ENCODE results near the gene SLC7A7. TPM values are rescaled to one million over a fixed set of nuclear protein-coding genes. Genes with fewer than 3 reads are reported as not detected.

Gene SLC7A7
- total RNA-seq, 1 experiment from 2014 or later, result 8.7 TPM

DNA sequence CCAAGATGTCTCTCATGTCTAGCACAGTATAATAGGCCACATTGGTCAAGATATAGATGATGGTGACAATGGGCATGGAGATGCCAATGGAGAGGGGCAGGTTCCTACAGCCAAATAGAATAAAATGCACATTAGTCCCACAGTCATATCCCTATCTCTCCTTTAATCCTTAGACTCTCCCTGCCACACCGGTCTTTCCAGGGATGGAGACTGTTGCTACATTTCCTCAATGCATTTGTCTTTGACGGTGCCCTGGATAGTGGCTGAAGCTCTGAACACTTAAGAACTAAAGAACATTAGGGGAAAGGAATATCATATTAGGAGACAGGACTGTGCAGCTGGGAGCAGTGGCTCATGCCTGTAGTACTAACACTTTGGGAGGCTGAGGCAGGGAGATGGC lies 39.0 kb downstream of the SLC7A7 start:
- Mint-ChIP-seq H3K27me3 (ENCODE audit: unreplicated experiment) (no peaks in the 10 kb centered on the region), H3K4me1 (ENCODE audit: low read depth, unreplicated experiment) (peaks cover 4% of the 10 kb centered on the region), H3K4me3 (ENCODE audit: low read depth, unreplicated experiment) (no peak overlapping the region), H3K9me3 (ENCODE audit: low read depth, unreplicated experiment) (no peaks in the 10 kb centered on the region), H3K27ac (ENCODE audit: unreplicated experiment) (no peak overlapping the region), H3K36me3 (ENCODE audit: insufficient read depth, unreplicated experiment) (peaks cover 8% of the 10 kb centered on the region)
- no peak for DNase-seq
- CTCF ChIA-PET, result interaction anchor here (0.6 to 0.7 kb wide), 3 partner anchors 46 to 120 kb away, joined by 3 to 8 read pairs (median 3); no protein-coding TSS in a partner anchor
- no TSS peak for BruUV-seq (replicated peaks)
- no peak for TF ChIP-seq CTCF (IDR thresholded peaks at IDR 0.05; ENCODE audit: unreplicated experiment)
- intact Hi-C loops (cut with micrococcal nuclease; ENCODE audit: unreplicated experiment), result loop anchor here (2.0 kb wide), 1 partner anchor 47 kb away; no protein-coding TSS in a partner anchor

GRCh38 chr14:22774011-22774706 lies 41.1 kb downstream of the SLC7A7 start:
- Mint-ChIP-seq H3K36me3 (ENCODE audit: insufficient read depth, unreplicated experiment) (peaks cover 26% of the 10 kb centered on the region), H3K4me1 (ENCODE audit: low read depth, unreplicated experiment) (peaks cover 4% of the 10 kb centered on the region), H3K4me3 (ENCODE audit: low read depth, unreplicated experiment) (no peak overlapping the region), H3K9me3 (ENCODE audit: low read depth, unreplicated experiment) (no peaks in the 10 kb centered on the region), H3K27me3 (ENCODE audit: unreplicated experiment) (no peaks in the 10 kb centered on the region), H3K27ac (ENCODE audit: unreplicated experiment) (no peak overlapping the region)
- no peak for DNase-seq
- CTCF ChIA-PET, result interaction anchor here (0.9 to 1.5 kb wide), 2 partner anchors 77 to 203 kb away, joined by 3 read pairs; no protein-coding TSS in a partner anchor
- intact Hi-C loops (cut with micrococcal nuclease; ENCODE audit: unreplicated experiment), result no loop called here
- BruUV-seq (replicated peaks), result no TSS peak
- no peak for TF ChIP-seq CTCF (IDR thresholded peaks at IDR 0.05; ENCODE audit: unreplicated experiment)

GRCh38 chr14:22773162-22774010 lies 41.8 kb downstream of the SLC7A7 start:
- peaks cover 28% of the 10 kb centered on the region for H3K36me3 Mint-ChIP-seq (ENCODE audit: insufficient read depth, unreplicated experiment)
- TF ChIP-seq CTCF (IDR thresholded peaks at IDR 0.05; ENCODE audit: unreplicated experiment), result no peak
- intact Hi-C loops (cut with micrococcal nuclease; ENCODE audit: unreplicated experiment), result no loop called here
- no peak overlapping the region for H3K4me3 Mint-ChIP-seq (ENCODE audit: low read depth, unreplicated experiment)
- no peak for DNase-seq
- no TSS peak for BruUV-seq (replicated peaks)
- no peaks in the 10 kb centered on the region for H3K9me3 Mint-ChIP-seq (ENCODE audit: low read depth, unreplicated experiment)
- H3K27ac Mint-ChIP-seq (ENCODE audit: unreplicated experiment), result no peak overlapping the region
- H3K27me3 Mint-ChIP-seq (ENCODE audit: unreplicated experiment), result no peaks in the 10 kb centered on the region
- peaks cover 8% of the 10 kb centered on the region for H3K4me1 Mint-ChIP-seq (ENCODE audit: low read depth, unreplicated experiment)
- CTCF ChIA-PET, result interaction anchor here (0.9 to 1.5 kb wide), 2 partner anchors 78 to 202 kb away, joined by 3 read pairs; no protein-coding TSS in a partner anchor

DNA sequence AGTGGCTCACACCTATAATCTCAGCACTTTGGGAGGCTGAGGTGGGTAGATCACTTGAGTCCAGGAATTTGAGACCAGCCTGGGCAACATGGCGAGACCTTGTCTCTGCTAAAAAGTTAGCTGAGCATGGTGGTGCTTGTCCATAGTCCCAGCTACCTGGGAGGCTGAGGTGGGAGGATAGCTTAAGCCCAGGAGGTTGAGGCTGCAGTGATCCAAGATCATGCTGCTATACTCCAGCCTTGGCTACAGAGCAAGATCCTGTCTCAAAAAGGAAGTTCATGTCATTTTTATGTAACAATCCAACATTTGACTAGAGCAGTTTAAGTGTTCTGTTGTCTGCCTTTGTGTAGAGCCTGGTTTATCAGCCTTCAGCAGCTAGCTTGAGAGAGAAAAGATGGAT lies 42.5 kb downstream of the SLC7A7 start:
- no peaks in the 10 kb centered on the region for H3K9me3 Mint-ChIP-seq (ENCODE audit: low read depth, unreplicated experiment)
- CTCF ChIA-PET, result interaction anchor here (0.7 to 1.5 kb wide), 2 partner anchors 113 to 202 kb away, joined by 3 to 4 read pairs; no protein-coding TSS in a partner anchor

More for the DNA sequence above, 42.5 kb downstream of the SLC7A7 start:
- intact Hi-C loops (cut with micrococcal nuclease; ENCODE audit: unreplicated experiment), result no loop called here
- Mint-ChIP-seq H3K27me3 (ENCODE audit: unreplicated experiment) (no peaks in the 10 kb centered on the region), H3K36me3 (ENCODE audit: insufficient read depth, unreplicated experiment) (peaks cover 32% of the 10 kb centered on the region), H3K27ac (ENCODE audit: unreplicated experiment) (no peak overlapping the region), H3K4me3 (ENCODE audit: low read depth, unreplicated experiment) (no peak overlapping the region), H3K4me1 (ENCODE audit: low read depth, unreplicated experiment) (peaks cover 15% of the 10 kb centered on the region)
- DNase-seq, result no peak
- TF ChIP-seq CTCF (IDR thresholded peaks at IDR 0.05; ENCODE audit: unreplicated experiment), result no peak
- BruUV-seq (replicated peaks), result no TSS peak
